K562 (cell line): Measurements from ENCODE around the gene PHYKPL. TPM values are rescaled to one million over a fixed set of nuclear protein-coding genes. Genes with fewer than 3 reads are reported as not detected.

Experiments
- HMGN3 ChIP-seq: IDR thresholded peaks from 2 replicates; pipeline ENCODE4 v1.6.1; 2011; ENCODE audit warnings: borderline replicate concordance, low read depth, mild to moderate bottlenecking, mixed read lengths, low read length; ENCODE audit not compliant: insufficient read length; ENCODE audit errors: extremely low read depth
- ZBTB40 ChIP-seq, 2 experiments: fragments of 450-650 bp in 1 of 2; sonication (generic) in 1 of 2; formaldehyde crosslinking in 1 of 2; IDR thresholded peaks; 2 replicates each; pipeline versions ENCODE4 v1.7.1 to v1.9.0; 2016 to 2022; ENCODE audit warnings: inconsistent platforms in 1 of 2, mild to moderate bottlenecking in 1 of 2, missing genetic modification reagents in 1 of 2
- polyA plus RNA-seq, 8 experiments: library from polyadenylated mRNA; depleted of rRNA in 4 of 8; stranded (reverse) in 5 of 8; unstranded in 3 of 8; fragments of >200 nt; fragmentation: Nextera tagmentation in 2 of 8; fragmentation: Illumina TruSeq in 1 of 8; extraction: Ambion mirVana in 2 of 8; extraction: Trizol in 1 of 8; gene quantifications; 2 replicates each; pipeline versions ENCODE4 v1.2.1 to v1.2.3, GENCODE V29; 2011 to 2014; ENCODE audit warnings: inconsistent platforms in 1 of 8, missing spikeins in 1 of 8
- total RNA-seq, 7 experiments: library from RNA; depleted of rRNA in 6 of 7; stranded (reverse); fragments of >200 nt in 6 of 7; fragmentation: Illumina TruSeq in 2 of 7; extraction: Trizol in 2 of 7; gene quantifications; 2 replicates each; pipeline versions ENCODE4 v1.2.1 to v1.2.3, GENCODE V29; 2011 to 2021; ENCODE audit warnings: low replicate concordance in 1 of 7

Gene PHYKPL
- total and polyA plus RNA-seq, 9 of the 15 experiments (the other 6 are each of a cell fraction or from before 2014, with no cell fraction given): 4.7 to 34.7 (median 18.6) TPM

GRCh38 chr5:178279026-178279722 is 46.6 kb upstream of the PHYKPL start (continued):
- TF ChIP-seq ZBTB40 (IDR thresholded peaks at IDR 0.05) (no peak), ZBTB40 (CRISPR knock-in tag; IDR thresholded peaks at IDR 0.05) (no peak), HMGN3 (no peak)
